SK-N-MC (cell line): ENCODE measurements around the gene EGFL7.

Source experiments
- EZH2 ChIP-seq: fragments of 200-600 bp; sonication (generic); IDR thresholded peaks from one replicate; pipeline ENCODE4 v1.6.1; 2017; ENCODE audit warnings: antibody characterized with exemption
- FOXP2 ChIP-seq: optimal IDR thresholded peaks from 2 replicates; pipeline ENCODE3; 2011; ENCODE audit warnings: mild to moderate bottlenecking, moderate library complexity; ENCODE audit not compliant: insufficient read depth; ENCODE audit errors: extremely low read length, control extremely low read depth
- POLR2AphosphoS5 ChIP-seq: IDR thresholded peaks from 2 replicates; pipeline ENCODE4 v1.6.1; 2012; ENCODE audit warnings: mild to moderate bottlenecking, low read depth, low read length, borderline replicate concordance

GRCh38 chr9:136709454-136710109 is 46.9 kb downstream of the EGFL7 start:
- TF ChIP-seq POLR2AphosphoS5 (no peak), EZH2 (no peak), FOXP2 (no peak)
